Cardiac muscle cell (in vitro differentiated cells and primary cell): ENCODE results near the gene P4HA2. TPM values are rescaled to one million over a fixed set of nuclear protein-coding genes. Genes with fewer than 3 reads are reported as not detected.

Experiments
- DNase-seq, 2 donors: peaks; one replicate each; pipeline versions ENCODE4 v3.0.0 to v3.0.0-alpha.2; 2010 to 2017; ENCODE audit warnings: low read depth in 1 of 2, low spot score in 1 of 2
- H3K27ac ChIP-seq: fragments of 200-600 bp; sonication (generic); 2 replicates; pipeline ENCODE4 v1.5.1; 2016
- H3K27me3 ChIP-seq: fragments of 200-600 bp; sonication (generic); 2 replicates; pipeline ENCODE4 v1.6.0; 2016; ENCODE audit warnings: control low read depth
- H3K36me3 ChIP-seq: fragments of 200-600 bp; sonication (generic); 2 replicates; pipeline ENCODE4 v1.5.1; 2016; ENCODE audit warnings: control low read depth
- H3K4me1 ChIP-seq: fragments of 200-600 bp; sonication (generic); 2 replicates; pipeline ENCODE4 v1.8.1; 2017; ENCODE audit warnings: low read depth, mild to moderate bottlenecking, mixed run types
- H3K4me3 ChIP-seq: fragments of 200-600 bp; sonication (generic); 2 replicates; pipeline ENCODE4 v1.5.1; 2016; ENCODE audit warnings: mild to moderate bottlenecking
- H3K9me3 ChIP-seq: fragments of 200-600 bp; sonication (generic); 2 replicates; pipeline ENCODE4 v1.5.1; 2017; ENCODE audit warnings: low read depth, mild to moderate bottlenecking, control low read depth
- polyA plus RNA-seq: library from polyadenylated mRNA; unstranded; fragments of >200 nt; fragmentation: Nextera tagmentation; extraction: Ambion mirVana; gene quantifications from 2 replicates; pipeline ENCODE4 v1.2.1, GENCODE V29; 2016
- total RNA-seq: library from RNA; depleted of rRNA; stranded (reverse); fragments of >200 nt; gene quantifications from 2 replicates; pipeline ENCODE4 v1.2.3, GENCODE V29; 2016
- TF ChIP-seq, protein P1 (sequence below): IDR thresholded peaks from 2 replicates; pipeline ENCODE4 v1.5.1; 2012; ENCODE audit warnings: low read depth, mild to moderate bottlenecking, low read length

Gene P4HA2
- 41.0 and 51.3 TPM in 2 replicates for total RNA-seq
- polyA plus RNA-seq: 51.7 and 65.5 TPM in 2 replicates

DNA sequence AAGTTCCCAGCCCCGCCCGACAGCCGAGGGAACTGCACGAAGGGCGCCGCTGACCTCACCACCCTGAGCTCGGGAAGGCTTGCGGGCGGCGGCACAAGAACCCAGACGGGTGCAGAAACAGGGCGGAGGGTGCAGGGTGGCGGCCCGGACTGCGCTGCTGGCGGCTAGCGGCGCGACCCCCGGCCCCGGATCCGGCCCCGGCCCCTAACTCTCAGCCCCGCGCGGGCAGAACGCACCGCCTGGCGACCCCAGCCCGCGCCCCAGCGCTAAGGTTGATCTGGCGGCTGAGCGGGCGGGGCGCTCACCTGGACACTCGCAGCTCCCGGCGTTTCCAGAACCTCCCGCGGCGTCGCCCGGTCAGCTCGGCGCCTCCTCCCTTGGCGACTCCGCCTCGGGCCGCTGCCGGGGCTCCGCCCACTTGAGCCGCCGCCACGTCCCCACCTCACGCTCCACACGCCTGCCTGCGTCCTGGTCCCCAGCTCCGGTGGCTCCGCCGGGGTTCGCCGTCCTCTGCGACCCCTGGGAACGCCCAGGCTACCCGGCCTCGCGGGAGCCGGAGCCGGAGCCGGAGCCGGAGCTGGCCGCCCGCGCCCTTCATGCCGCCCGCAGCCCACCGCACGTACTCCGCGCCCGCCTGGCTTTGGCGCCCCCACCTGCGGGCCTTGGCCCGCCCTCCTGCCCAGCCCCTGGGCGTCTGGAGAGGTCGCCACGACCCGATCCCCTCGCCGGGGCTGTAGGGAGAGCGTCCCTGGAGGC, at the start of gene P4HA2:
Gene P4HA2 (minus strand): TSS at position 369 of the 756 bp plus-strand sequence. CDS start 9,227 bp downstream, outside the sequence.
- H3K27ac ChIP-seq: peak within 1 kb of the TSS; percentile 44
- DNase-seq: peak; percentile 77 to 88
- H3K27me3 ChIP-seq: no peaks in the 10 kb centered on the region
- H3K4me1 ChIP-seq: peaks cover 9% of the 10 kb centered on the region
- no peaks in the 10 kb centered on the region for H3K36me3 ChIP-seq
- H3K4me3 ChIP-seq: peak within 1 kb of the TSS; percentile 65
- TF ChIP-seq, protein P1, sequence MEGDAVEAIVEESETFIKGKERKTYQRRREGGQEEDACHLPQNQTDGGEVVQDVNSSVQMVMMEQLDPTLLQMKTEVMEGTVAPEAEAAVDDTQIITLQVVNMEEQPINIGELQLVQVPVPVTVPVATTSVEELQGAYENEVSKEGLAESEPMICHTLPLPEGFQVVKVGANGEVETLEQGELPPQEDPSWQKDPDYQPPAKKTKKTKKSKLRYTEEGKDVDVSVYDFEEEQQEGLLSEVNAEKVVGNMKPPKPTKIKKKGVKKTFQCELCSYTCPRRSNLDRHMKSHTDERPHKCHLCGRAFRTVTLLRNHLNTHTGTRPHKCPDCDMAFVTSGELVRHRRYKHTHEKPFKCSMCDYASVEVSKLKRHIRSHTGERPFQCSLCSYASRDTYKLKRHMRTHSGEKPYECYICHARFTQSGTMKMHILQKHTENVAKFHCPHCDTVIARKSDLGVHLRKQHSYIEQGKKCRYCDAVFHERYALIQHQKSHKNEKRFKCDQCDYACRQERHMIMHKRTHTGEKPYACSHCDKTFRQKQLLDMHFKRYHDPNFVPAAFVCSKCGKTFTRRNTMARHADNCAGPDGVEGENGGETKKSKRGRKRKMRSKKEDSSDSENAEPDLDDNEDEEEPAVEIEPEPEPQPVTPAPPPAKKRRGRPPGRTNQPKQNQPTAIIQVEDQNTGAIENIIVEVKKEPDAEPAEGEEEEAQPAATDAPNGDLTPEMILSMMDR: no peak
- H3K9me3 ChIP-seq: no peaks in the 10 kb centered on the region

DNA sequence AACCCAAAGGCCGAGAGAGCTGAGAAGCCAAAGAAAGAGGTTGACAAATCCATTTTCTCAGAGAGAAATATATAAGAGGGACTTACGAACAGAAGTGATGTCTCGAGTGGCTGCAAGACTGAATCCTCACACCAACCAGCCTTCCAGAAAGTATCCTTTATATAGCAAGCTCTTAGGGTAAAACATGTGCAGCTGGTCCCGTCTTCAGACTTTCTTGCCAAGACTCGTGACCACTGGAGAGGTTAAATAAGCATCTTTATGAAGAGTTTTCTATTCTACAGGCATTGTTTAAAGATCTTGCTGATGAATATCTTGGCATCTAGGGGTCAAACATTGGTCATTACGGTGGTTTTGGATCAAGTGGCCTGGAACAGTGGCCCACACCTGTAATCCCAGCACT, 49.6 kb upstream of the P4HA2 start:
- Histone ChIP-seq H3K4me1 (peaks cover 8% of the 10 kb centered on the region), H3K27ac (no peak overlapping the region), H3K9me3 (no peaks in the 10 kb centered on the region), H3K4me3 (no peak overlapping the region), H3K36me3 (no peaks in the 10 kb centered on the region), H3K27me3 (no peaks in the 10 kb centered on the region)
- no peak for DNase-seq
- TF ChIP-seq, protein P1: no peak

DNA sequence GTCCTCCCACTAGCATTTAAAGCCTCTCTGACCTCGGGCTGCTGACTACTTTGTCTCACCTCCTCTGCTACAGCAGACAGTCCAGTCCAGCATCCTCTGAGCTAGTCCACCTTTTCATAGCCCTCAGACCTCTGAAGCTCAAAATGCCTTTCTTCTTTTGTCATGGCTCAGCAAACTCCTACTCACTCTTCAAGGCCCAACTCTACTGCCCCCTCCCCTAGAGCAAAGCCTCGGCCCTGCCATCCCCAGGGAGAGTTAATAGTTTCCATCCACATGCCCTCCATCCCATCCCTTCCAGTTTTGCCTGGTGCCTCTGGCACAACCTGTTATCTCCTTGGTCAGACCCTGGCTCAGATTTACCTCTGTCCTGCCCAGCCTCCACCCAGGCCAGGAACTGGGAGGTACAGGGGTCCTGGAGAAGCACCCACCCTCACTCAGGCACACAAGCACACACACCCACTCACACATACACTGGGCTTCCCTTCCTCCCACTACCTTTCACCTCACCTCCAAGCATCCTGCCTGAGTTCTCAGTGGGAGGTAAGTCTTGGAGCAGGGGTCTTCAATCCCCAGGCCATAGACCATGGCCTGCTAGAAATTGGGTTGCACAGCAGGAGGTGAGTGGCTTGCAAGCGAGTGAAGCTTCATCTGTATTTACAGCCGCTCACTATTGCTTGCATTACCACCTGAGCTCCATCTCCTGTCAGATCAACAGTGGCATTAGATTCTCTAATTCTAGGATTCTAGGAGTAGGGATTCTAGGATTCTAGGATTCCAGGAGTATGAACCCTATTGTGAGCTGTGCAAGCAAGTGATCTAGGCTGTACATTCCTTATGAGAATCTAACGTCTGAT, 47.9 kb upstream of the P4HA2 start:
- TF ChIP-seq, protein P1: no peak
- Histone ChIP-seq H3K9me3 (no peaks in the 10 kb centered on the region), H3K4me3 (no peak overlapping the region), H3K4me1 (peaks cover 8% of the 10 kb centered on the region), H3K27me3 (no peaks in the 10 kb centered on the region), H3K27ac (no peak overlapping the region), H3K36me3 (no peaks in the 10 kb centered on the region)
- no peak for DNase-seq

DNA sequence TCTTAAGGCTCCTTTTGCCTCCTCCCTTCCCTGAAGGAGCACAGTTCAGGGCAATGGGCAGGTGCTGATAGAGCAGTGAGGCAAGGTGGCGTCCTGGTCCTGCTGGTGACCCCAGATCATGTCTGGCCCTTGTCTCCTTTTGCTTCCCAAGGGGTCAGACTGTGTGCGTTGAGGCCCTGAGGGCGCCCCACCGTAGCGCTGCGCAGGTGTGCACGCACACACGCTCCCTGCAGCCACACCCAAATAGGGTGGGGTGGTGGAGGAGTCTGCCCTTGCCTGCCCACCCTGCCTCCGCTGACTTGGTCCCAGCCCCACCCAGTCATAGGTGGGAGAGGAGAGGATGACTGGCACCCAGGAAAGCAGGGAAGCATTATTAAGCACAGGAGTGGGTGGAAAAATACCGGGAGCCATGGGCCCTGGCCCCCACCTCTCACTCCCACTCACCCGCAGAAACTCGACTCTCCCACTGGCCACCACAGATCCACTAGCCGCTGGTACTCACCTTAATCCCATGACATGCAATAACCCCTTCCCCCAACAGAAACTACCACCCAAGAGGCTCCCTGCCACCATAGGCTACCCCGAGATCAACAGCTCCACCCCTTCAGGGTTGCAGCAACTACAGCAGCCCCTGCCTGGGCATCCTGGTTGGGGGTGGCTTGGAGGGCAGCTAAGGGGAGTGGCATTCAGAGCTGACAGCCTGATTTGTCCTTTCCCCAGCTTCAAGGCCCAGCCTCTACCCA, 46.6 kb upstream of the P4HA2 start:
- Histone ChIP-seq H3K36me3 (no peaks in the 10 kb centered on the region), H3K27ac (no peak overlapping the region), H3K4me1 (peaks cover 8% of the 10 kb centered on the region), H3K9me3 (no peaks in the 10 kb centered on the region), H3K27me3 (no peaks in the 10 kb centered on the region), H3K4me3 (no peak overlapping the region)
- TF ChIP-seq, protein P1: no peak
- no peak for DNase-seq

DNA sequence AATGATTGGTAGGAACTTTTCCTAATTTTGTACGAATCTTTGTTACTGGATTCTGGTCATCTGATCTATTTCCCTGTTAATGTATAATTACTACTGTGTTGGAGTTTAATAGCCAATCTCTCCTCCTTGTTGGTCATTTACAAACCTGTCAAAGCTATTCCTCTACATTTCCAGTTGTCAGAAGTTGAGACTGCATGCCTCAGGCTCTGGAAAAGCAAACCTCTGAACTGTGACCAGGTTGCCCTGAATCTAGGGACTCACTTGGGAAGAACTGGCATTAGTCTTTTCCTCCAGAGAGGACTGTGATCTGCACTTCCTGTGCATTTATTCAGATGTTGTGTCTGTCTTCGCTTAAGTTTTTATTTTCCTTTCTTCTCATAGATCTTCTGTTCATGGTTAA, 46.0 kb upstream of the P4HA2 start:
- TF ChIP-seq, protein P1: no peak
- Histone ChIP-seq H3K4me3 (no peak overlapping the region), H3K4me1 (peaks cover 8% of the 10 kb centered on the region), H3K27ac (no peak overlapping the region), H3K27me3 (no peaks in the 10 kb centered on the region), H3K36me3 (no peaks in the 10 kb centered on the region), H3K9me3 (no peaks in the 10 kb centered on the region)
- DNase-seq: no peak
